OCI-LY3 (cell line): ENCODE results near the gene RHOXF2B.
A peak's percentile ranks its signal among the peaks of the same experiment; 100 is the strongest.
"Not testable (repeated sequence)": the region's sequence is repeated elsewhere in the genome, so short reads cannot be mapped to it uniquely, and the experiment has no call there.

Experiments used
- H2AFZ ChIP-seq: fragments of 200-600, 300-600 bp; shearing (Covaris generic); 2 replicates; pipeline ENCODE4 v1.6.0; 2014; ENCODE audit warnings: antibody characterized with exemption, low read depth, low read length
- H3K27ac ChIP-seq: fragments of 200-600, 300-600 bp; sonication (generic); 2 replicates; pipeline ENCODE4 v1.5.1; 2014; ENCODE audit warnings: mild to moderate bottlenecking, low read length, moderate library complexity, mixed read lengths
- H3K27me3 ChIP-seq: fragments of 200-600, 300-600 bp; sonication (generic); 2 replicates; pipeline ENCODE4 v1.6.1; 2014; ENCODE audit warnings: low read depth, low read length, mixed read lengths
- H3K36me3 ChIP-seq: fragments of 200-600, 300-600 bp; sonication (generic); replicated peaks from 2 replicates; pipeline ENCODE3; 2014; ENCODE audit warnings: low read depth, low read length, mixed read lengths
- H3K4me1 ChIP-seq: fragments of 300-600, 200-600 bp; sonication (generic); 2 replicates; pipeline ENCODE4 v1.6.1; 2014; ENCODE audit warnings: low read length, mixed read lengths
- H3K4me2 ChIP-seq: fragments of 200-600, 300-600 bp; sonication (generic); 2 replicates; pipeline ENCODE4 v1.6.1; 2014; ENCODE audit warnings: low read length, mixed read lengths
- H3K4me3 ChIP-seq: fragments of 300-600, 200-600 bp; sonication (generic); 2 replicates; pipeline ENCODE4 v1.5.1; 2014; ENCODE audit warnings: antibody characterized with exemption, mild to moderate bottlenecking, low read length, moderate library complexity
- H3K79me2 ChIP-seq: fragments of 300-600, 200-600 bp; shearing (Covaris generic); 2 replicates; pipeline ENCODE4 v1.6.1; 2014; ENCODE audit warnings: mild to moderate bottlenecking, low read length, mixed read lengths
- H3K9ac ChIP-seq: fragments of 300-600, 200-600 bp; shearing (Covaris generic); 2 replicates; pipeline ENCODE4 v1.6.0; 2014; ENCODE audit warnings: mild to moderate bottlenecking, low read length, moderate library complexity
- H3K9me3 ChIP-seq: fragments of 200-600, 300-600 bp; shearing (Covaris generic); 2 replicates; pipeline ENCODE4 v1.6.1; 2014; ENCODE audit warnings: low read length, mixed read lengths; ENCODE audit not compliant: insufficient read depth
- H4K20me1 ChIP-seq: fragments of 200-600, 300-600 bp; sonication (generic); 2 replicates; pipeline ENCODE4 v1.6.1; 2016; ENCODE audit warnings: low read length, mixed read lengths; ENCODE audit not compliant: insufficient read depth
- EZH2phosphoT487 ChIP-seq: fragments of 200-600 bp; shearing (Covaris generic); IDR thresholded peaks from 2 replicates; pipeline ENCODE4 v1.6.1; 2018; ENCODE audit warnings: antibody characterized with exemption, mixed run types, low read depth
- TF ChIP-seq, protein P1 (sequence below): fragments of 200-600, 300-600 bp; sonication (generic); IDR thresholded peaks from 2 replicates; pipeline ENCODE4 v1.5.1; 2014; ENCODE audit warnings: antibody characterized with exemption, low read length, low read depth

The RHOXF2B gene

DNA sequence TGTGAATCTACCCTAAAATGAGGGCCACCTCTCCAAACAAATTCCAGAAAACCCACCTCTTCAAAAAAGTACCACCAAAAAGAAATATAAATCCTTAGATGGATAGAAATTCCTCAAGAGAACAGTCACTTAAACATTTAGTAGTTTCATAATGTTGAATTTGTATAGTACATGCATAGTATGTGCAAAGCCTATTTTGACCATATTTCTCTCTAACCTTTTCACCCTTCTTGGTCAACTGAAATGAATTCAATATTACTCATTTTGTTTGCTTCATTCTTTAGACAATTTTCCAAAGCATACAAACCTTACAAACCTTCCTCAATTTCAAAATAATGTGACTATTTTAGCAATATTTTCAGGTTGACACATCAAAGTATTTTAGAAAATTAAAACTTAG is 34.1 kb upstream of the RHOXF2B start:
- TF ChIP-seq EZH2phosphoT487: no peak
- TF ChIP-seq, protein P1, sequence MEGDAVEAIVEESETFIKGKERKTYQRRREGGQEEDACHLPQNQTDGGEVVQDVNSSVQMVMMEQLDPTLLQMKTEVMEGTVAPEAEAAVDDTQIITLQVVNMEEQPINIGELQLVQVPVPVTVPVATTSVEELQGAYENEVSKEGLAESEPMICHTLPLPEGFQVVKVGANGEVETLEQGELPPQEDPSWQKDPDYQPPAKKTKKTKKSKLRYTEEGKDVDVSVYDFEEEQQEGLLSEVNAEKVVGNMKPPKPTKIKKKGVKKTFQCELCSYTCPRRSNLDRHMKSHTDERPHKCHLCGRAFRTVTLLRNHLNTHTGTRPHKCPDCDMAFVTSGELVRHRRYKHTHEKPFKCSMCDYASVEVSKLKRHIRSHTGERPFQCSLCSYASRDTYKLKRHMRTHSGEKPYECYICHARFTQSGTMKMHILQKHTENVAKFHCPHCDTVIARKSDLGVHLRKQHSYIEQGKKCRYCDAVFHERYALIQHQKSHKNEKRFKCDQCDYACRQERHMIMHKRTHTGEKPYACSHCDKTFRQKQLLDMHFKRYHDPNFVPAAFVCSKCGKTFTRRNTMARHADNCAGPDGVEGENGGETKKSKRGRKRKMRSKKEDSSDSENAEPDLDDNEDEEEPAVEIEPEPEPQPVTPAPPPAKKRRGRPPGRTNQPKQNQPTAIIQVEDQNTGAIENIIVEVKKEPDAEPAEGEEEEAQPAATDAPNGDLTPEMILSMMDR: no peak
- H3K27me3 ChIP-seq: no peaks in the 10 kb centered on the region
- no peaks in the 10 kb centered on the region for H3K79me2 ChIP-seq
- no peak overlapping the region for H2AFZ ChIP-seq
- H3K27ac ChIP-seq: no peak overlapping the region
- H3K4me3 ChIP-seq: no peak overlapping the region
- no peaks in the 10 kb centered on the region for H4K20me1 ChIP-seq
- H3K9ac ChIP-seq: no peak overlapping the region
- H3K9me3 ChIP-seq: no peaks in the 10 kb centered on the region
- H3K36me3 ChIP-seq: no peaks in the 10 kb centered on the region
- H3K4me2 ChIP-seq: no peak overlapping the region
- no peaks in the 10 kb centered on the region for H3K4me1 ChIP-seq

DNA sequence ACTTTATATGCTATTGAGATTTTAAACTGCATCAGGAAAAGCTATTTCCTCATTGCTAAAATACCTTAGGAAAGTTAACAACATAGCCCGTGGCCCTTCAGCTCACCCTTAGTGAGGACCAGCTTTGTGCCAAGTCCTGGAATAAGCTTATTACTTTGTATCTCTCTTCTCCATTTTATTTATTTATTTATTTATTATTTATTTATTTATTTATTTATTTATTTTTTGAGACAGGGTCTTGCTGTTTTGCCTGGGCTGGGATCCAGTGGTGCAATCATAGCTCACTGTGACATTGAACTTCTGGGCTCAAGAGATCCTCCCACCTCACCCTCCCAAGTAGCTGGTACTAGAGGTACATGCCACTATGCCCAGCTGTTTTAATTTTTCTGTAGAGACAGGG is 31.9 kb upstream of the RHOXF2B start:
- Histone ChIP-seq H3K4me1 (no peaks in the 10 kb centered on the region), H3K27me3 (no peaks in the 10 kb centered on the region), H3K9ac (no peak overlapping the region), H3K27ac (no peak overlapping the region), H3K36me3 (no peaks in the 10 kb centered on the region), H4K20me1 (no peaks in the 10 kb centered on the region), H3K79me2 (no peaks in the 10 kb centered on the region), H2AFZ (no peak overlapping the region), H3K4me2 (no peak overlapping the region), H3K9me3 (no peaks in the 10 kb centered on the region), H3K4me3 (no peak overlapping the region)
- TF ChIP-seq, protein P1: no peak
- no peak for TF ChIP-seq EZH2phosphoT487

DNA sequence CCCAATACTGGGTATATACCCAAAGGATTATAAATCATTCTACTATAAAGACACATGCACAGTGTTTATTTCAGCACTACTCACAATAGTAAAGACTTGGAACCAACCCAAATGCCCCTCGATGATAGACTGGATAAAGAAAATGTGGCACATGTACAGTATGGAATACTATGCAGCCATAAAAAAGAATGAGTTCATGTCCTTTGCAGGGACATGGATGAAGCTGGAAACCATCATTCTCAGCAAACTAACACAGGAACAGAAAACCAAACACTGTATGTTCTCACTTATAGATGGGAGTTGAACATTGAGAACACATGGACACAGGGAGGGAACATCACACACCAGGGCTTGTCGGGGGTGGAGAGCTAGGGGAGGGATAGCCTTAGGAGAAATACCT is 27.2 kb upstream of the RHOXF2B start:
- not testable (repeated sequence) for H3K9ac ChIP-seq, H3K36me3 ChIP-seq, H3K27me3 ChIP-seq, H2AFZ ChIP-seq, H3K79me2 ChIP-seq, H3K27ac ChIP-seq, H4K20me1 ChIP-seq, H3K4me2 ChIP-seq, H3K9me3 ChIP-seq, H3K4me3 ChIP-seq, H3K4me1 ChIP-seq

DNA sequence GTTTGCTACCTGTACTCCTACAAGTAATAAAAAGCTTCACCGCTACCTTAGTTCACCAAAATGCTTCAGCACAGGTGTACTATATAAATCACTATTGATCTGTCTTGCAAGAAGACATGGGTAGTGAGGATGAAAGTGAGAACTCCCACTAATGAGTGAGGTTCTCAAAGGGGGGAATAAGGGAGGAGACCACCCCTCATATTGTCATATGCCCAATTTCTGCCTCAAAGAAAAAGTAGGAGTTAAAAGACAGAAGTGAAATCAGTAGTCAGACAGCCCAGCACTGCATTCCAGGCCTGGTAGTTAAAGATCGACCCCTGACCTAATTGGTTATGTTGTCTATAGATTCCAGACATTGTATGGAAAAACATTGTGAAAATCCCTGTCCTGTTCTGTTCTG is 23.6 kb upstream of the RHOXF2B start:
- H3K4me1 ChIP-seq, H3K9me3 ChIP-seq, H3K27me3 ChIP-seq, H4K20me1 ChIP-seq, H3K36me3 ChIP-seq, H3K27ac ChIP-seq, H3K4me3 ChIP-seq, H3K79me2 ChIP-seq, H3K4me2 ChIP-seq, H2AFZ ChIP-seq, H3K9ac ChIP-seq: not testable (repeated sequence)

DNA sequence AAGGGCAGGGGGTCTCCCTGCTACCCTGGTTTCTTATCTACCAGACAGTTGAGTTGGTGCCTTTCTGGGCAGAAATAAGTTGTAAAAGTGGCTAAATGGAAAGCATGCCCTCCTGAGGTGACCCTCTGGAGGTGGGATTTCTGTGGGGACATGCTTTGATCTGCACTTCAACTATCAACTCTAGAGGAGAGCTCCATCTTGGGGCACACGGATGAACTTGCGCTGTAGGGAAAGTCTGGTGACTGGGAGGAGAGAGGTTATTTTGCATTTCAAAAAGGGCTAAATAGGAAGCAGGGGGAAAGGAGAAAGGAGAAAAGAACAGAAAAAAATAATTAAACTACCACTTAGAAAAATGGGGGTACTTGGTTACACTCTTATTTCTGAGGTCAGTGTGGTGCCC is 12.7 kb upstream of the RHOXF2B start:
- no peaks in the 10 kb centered on the region for H4K20me1 ChIP-seq
- no peak overlapping the region for H3K9ac ChIP-seq
- H3K27ac ChIP-seq: no peak overlapping the region
- no peak overlapping the region for H2AFZ ChIP-seq
- H3K4me2 ChIP-seq: no peak overlapping the region
- no peaks in the 10 kb centered on the region for H3K9me3 ChIP-seq
- H3K27me3 ChIP-seq: no peaks in the 10 kb centered on the region
- H3K4me3 ChIP-seq: no peak overlapping the region
- H3K79me2 ChIP-seq: no peaks in the 10 kb centered on the region
- no peaks in the 10 kb centered on the region for H3K36me3 ChIP-seq
- TF ChIP-seq, protein P1: peak; percentile 47
- no peak for TF ChIP-seq EZH2phosphoT487
- H3K4me1 ChIP-seq: peaks cover 16% of the 10 kb centered on the region
